Cerebellar cortex (tissue), 1 donor: ENCODE data around the gene PHACTR3.
A peak's percentile ranks its signal among the peaks of the same experiment; 100 is the strongest.

Source experiments
- DNase-seq: peaks from one replicate; pipeline ENCODE4 v3.0.0-alpha.2; 2015; ENCODE audit warnings: low spot score

PHACTR3 gene

GRCh38 chr20:59648466-59649070 is 44.2 kb downstream of the PHACTR3 start:
- peak; percentile 41 for DNase-seq

GRCh38 chr20:59650418-59650817 is 46.1 kb downstream of the PHACTR3 start:
- no peak for DNase-seq

- no peak for DNase-seq
Measured at GRCh38 chr20:59652381-59652780, 48.0 kb downstream of the PHACTR3 start.

DNA sequence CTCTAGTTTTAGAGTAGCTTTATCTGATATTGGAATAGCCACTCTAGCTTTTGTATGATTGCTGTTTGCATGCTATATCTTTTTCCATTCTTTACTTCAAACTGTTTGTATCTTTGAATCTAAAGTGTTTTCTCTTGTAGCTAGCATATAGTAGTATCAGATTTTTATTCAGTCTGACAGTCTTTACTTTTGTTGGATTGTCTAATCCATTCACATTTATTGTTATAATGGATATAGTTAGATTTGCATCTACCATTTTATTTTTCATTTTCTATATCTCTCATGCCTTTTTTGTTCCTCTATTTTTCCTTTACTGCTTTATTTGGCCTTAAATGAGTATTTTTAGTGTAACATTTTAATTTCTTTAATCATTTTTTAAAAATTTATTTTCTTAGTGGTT is 52.1 kb downstream of the PHACTR3 start:
- no peak for DNase-seq

GRCh38 chr20:59657459-59658046 is 53.2 kb downstream of the PHACTR3 start:
- DNase-seq, result no peak

DNA sequence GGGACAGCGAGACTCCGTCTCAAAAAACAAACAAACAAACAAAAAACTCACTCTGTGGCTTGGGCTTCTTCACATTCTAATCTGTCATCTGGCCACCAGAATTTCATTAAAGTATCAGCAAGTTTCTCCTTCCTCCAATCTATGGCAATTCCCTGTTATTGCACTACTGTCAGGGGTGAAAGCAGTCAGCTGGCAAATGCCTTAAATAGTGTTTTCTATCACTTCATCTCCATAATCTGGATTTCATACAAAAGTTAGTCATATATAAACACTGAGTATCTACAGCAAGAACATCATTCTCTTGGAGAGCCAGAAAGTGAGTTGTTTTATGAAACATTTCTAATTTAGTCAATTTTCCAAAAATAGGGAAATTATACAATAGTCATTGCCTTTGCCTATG is 56.1 kb downstream of the PHACTR3 start:
- DNase-seq, result no peak

DNA sequence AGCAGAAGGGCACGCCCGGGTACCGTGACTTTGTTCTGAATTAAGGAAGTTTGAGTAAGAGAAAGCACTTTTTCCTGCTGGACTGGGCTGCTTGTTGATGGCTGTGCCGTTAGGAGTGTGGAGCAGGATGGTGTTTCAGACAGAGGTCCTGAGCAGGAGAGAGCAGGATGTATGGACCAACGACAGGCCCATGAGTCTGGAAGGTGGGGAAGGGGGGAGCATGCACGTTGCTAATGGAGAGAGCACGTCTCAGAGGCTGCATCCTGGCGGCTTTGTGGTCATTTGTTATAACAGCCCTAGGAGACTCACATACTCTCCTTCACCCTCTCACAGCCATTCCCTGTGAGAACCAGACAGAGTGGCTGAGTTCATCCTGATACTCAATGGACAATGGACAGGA is 56.8 kb downstream of the PHACTR3 start:
- no peak for DNase-seq

DNA sequence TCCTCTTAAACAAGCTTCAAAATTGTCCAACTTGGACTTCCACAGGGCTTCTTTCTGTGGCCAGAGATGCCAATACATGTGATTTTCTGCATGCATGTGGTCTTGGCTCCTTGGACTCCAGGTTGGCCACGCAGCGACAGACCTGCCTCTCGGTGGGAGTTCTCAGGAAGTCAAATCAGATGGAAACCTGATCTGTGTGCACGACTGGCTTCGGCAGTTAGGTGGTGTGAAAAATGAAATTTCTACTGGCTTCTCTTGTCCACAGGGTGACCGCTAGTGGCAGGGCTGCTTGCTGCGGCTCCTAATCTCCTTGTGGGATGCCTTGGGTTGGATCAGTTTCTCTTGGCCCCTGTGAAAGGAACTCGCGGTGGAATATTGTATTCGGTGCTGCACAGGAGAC is 57.3 kb downstream of the PHACTR3 start:
- peak; percentile 82 for DNase-seq

- DNase-seq, result no peak
Measured at GRCh38 chr20:59662161-59662560, 57.8 kb downstream of the PHACTR3 start.

- DNase-seq, result peak; percentile 60
Measured at GRCh38 chr20:59662856-59663512, 58.6 kb downstream of the PHACTR3 start.

GRCh38 chr20:59663513-59664060 is 59.2 kb downstream of the PHACTR3 start:
- DNase-seq, result peak; percentile 47

GRCh38 chr20:59664421-59664941 is 60.1 kb downstream of the PHACTR3 start:
- DNase-seq, result peak; percentile 56

GRCh38 chr20:59665656-59666555 is 61.6 kb downstream of the PHACTR3 start:
- DNase-seq, result no peak

- no peak for DNase-seq
Measured at GRCh38 chr20:59666586-59666985, 62.2 kb downstream of the PHACTR3 start.

- DNase-seq, result no peak
Measured at GRCh38 chr20:59667131-59667530, 62.8 kb downstream of the PHACTR3 start.

DNA sequence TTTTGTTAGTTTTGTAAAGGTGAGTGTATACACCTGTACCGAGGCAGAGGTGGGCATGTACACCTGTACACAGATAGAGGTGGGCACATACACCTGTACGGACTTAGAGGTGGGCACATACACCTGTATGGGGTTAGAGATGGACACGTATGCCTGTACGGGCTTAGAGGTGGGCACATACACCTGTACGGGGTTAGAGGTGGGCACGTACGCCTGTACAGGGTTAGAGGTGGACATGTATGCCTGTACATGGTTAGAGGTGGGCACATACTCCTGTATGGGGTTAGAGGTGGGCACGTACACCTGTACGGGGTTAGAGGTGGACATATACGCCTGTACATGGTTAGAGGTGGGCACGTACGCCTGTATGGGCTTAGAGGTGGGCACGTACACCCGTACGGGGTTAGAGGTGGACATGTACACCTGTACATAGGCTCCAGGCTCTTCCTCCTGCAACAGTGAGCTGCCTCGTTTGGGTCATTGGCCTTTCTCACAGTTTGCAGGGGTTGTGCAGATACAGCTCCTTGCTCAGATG is 63.7 kb downstream of the PHACTR3 start:
- DNase-seq, result no peak

DNA sequence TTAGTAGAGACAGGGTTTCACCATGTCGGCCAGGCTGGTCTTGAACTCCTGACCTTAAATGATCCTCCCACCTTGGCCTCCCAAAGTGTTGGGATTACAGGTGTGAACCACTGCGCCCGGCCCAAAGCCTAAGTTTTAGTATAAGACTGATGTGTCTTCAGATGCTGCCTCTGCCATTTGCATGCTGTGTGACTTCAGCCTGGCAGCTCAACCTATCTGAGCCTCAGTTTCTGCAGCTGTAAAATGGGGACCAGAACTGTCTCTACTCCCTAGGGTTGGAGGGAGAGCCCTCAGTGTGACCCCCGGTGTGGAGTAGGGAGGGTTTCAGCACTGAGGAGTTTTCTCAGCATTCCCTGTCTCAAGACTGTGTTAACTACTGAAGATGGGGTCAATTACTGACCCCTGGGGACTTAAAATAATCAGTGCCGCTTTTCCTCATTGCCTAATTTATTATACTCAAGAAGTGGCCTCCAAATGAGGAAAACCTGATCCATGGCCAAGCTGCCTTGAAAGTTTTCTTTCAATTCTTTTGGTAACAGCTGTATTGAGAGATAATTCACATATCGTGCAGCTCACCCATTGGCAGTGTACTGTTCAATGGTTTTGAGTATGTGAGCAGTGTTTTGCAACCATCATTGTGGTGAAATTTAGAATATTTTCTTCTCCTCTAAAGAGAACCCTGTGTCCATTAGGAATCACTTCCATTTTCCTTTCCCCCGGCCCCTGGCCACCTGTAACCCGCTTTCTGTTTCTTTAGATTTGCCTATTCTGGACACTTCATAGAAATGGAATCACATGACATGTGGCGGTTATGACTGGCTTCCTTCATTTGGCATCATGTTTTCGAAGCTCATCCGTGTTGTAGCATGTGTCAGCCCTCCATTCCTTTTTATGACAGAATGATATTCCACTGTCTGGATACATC is 64.8 kb downstream of the PHACTR3 start:
- DNase-seq, result no peak

GRCh38 chr20:59670786-59671492 is 66.6 kb downstream of the PHACTR3 start:
- peak; percentile 84 for DNase-seq

DNA sequence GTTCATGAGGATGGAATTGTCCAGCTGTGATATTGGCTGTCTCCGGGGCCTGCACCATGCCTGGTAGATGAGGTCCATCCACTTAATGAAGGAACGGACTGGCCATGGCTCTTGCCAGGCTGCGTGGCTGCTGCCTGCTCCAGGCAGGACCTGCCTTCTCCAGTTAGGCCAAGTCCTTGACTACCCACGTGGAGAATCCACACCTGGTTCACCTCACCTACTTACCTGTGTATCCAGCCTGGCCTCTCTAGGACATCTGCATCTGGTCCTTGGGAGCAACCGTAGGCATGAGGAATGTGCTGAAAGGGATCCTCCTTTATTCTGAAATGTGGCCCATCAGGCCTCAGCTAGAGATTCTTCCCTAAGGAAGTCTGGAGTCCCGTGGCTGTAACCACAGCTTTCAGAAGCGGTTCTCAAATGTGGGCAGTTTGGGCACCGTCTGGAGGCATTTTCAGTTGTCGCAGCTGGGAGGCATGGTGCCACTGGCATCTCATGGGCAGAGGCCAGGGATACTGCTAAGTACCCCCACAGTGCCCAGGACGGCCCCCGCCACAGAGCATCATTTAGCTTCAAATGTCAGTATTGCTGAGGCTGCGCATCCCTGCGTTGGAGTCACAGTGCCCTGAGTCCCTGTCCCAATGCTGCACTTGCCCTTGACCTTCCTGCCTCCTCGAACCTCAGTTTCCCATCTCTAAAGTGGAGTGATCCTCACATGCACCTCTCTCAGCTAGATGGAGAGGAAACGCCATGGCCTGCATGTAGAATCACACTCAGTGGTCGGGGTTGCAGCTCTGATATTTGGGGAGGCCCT is 67.5 kb downstream of the PHACTR3 start:
- DNase-seq, result no peak
